GM19240 (cell line): ENCODE measurements around the gene CLCNKB.
A peak's percentile ranks its signal among the peaks of the same experiment; 100 is the strongest.
"Not testable (repeated sequence)": the region's sequence is repeated elsewhere in the genome, so short reads cannot be mapped to it uniquely, and the experiment has no call there.

Source experiments
- DNase-seq: peaks from one replicate; pipeline ENCODE4 v3.0.0; 2011; ENCODE audit warnings: low spot score; ENCODE audit not compliant: insufficient read length

The CLCNKB gene

GRCh38 chr1:16031551-16031950, 12.0 kb upstream of the CLCNKB start:
- no peak for DNase-seq

GRCh38 chr1:16032388-16033102, 11.0 kb upstream of the CLCNKB start:
- DNase-seq = peak; percentile 89

GRCh38 chr1:16033103-16033632, 10.4 kb upstream of the CLCNKB start:
- DNase-seq = not testable (repeated sequence)

- DNase-seq = not testable (repeated sequence)
Measured at GRCh38 chr1:16036461-16036860, 7.1 kb upstream of the CLCNKB start.

GRCh38 chr1:16038620-16038912, 5.0 kb upstream of the CLCNKB start:
- DNase-seq = no peak

- not testable (repeated sequence) for DNase-seq
Measured at GRCh38 chr1:16039871-16040270, 3.7 kb upstream of the CLCNKB start.

GRCh38 chr1:16041200-16041599, 2.4 kb upstream of the CLCNKB start:
- DNase-seq = no peak

GRCh38 chr1:16042096-16042495, 1.5 kb upstream of the CLCNKB start:
- no peak for DNase-seq

GRCh38 chr1:16042654-16043053, 928 bp upstream of the CLCNKB start:
- DNase-seq = not testable (repeated sequence)

- DNase-seq = no peak
Measured at GRCh38 chr1:16043950-16044349, 368 bp downstream of the CLCNKB start.

- DNase-seq = no peak
Measured at GRCh38 chr1:16046842-16047241, 3.3 kb downstream of the CLCNKB start.

- DNase-seq = no peak
Measured at GRCh38 chr1:16047791-16048475, 4.4 kb downstream of the CLCNKB start.

GRCh38 chr1:16048573-16049189, 5.1 kb downstream of the CLCNKB start:
- no peak for DNase-seq

- DNase-seq = no peak
Measured at GRCh38 chr1:16050328-16050727, 6.7 kb downstream of the CLCNKB start.

GRCh38 chr1:16051039-16051438, 7.5 kb downstream of the CLCNKB start:
- DNase-seq = no peak

- not testable (repeated sequence) for DNase-seq
Measured at GRCh38 chr1:16051949-16052348, 8.4 kb downstream of the CLCNKB start.

- DNase-seq = no peak
Measured at GRCh38 chr1:16053781-16054502, 10.4 kb downstream of the CLCNKB start.

GRCh38 chr1:16054598-16055540, 11.3 kb downstream of the CLCNKB start:
- DNase-seq = no peak

GRCh38 chr1:16055613-16056520, 12.3 kb downstream of the CLCNKB start:
- peak; percentile 99 for DNase-seq

GRCh38 chr1:16056521-16056912, 12.9 kb downstream of the CLCNKB start:
- DNase-seq = not testable (repeated sequence)
